ENCODE data around the gene TTC17.
"Not testable (repeated sequence)": the region's sequence is repeated elsewhere in the genome, so short reads cannot be mapped to it uniquely, and the experiment has no call there.

Gene TTC17

DNA sequence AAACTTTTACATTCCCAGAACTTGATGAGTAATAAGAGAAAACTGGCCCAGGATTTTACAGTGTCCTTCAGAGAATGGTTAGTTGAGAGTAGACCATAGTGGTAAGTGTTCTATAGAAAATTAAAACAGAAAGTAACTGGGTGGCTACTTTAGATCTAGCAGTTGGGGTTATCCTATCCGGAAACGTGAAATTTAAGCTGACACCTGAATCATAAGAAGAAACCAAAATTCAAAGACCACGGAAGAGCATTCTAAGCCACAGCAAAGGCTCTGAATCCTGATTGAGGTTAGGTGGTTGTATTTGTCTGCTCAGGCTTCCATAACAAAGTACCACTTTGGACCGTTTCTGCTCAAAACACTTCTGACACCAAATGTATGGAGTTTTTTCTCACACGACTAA is 34.0 kb downstream of the TTC17 start:
- DNase-seq (ENCODE audit: low read depth), result no peak

DNA sequence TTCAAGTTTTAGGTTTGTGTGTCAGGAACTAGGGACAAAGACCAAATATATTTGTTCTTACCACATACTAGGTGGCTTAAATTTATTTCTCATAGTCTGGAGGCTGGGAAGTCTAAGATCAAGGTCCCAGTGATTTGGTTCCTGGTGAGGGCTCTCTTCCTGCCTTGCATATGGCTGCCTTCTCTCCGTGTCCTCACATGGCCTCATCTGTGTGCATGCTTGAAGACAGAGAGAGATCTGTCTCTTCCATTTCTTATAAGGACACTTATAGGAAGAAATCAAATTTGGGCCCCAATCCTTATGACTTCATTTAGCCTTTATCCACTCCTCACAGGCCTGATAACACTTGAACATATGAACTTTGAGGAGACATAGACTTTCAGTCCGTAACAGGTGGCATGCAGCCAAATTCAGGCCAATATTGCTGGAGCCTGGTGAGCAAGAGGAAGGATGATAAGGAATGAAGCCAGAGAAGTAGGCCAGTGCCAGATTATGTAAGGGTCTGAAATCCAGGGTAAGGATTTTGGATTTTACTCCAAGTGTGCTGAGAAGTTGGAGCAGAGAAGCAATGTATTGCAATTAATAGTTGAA is 35.1 kb downstream of the TTC17 start:
- no peak for DNase-seq (ENCODE audit: low read depth)

DNA sequence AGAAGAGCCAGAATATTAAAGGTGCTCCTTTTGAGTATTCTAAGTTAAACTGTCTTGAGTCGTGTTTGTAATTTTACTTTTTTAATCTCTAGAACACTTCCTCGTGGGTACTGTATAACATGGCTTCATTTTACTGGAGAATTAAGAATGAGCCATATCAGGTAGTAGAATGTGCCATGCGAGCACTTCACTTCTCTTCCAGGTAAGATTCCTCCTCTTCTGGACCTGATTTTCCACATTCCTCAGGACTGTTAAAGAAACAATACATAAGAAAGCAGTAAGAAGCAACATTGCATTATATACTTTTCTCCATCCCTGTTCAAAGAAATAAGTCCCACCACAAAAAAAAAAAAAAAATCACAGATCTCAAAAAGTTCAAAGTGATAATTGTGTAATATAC is 37.9 kb downstream of the TTC17 start:
- no peak for DNase-seq (ENCODE audit: low read depth)

DNA sequence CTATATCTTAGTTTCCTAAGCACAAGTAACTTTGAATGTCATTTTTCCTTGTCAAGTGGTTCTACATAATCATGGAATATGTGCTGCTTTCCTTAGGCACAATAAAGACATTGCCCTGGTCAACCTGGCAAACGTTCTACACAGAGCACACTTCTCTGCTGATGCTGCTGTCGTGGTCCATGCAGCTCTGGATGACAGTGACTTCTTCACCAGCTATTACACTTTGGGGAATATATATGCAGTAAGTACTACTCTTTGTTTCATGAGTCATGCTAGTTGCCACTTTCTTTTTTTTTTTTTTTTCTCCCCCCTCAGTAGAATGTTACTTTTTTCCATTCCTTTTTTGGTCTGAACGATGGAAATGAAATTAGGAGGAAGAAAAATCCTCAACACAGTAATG is 38.5 kb downstream of the TTC17 start:
- DNase-seq (ENCODE audit: low read depth), result no peak

DNA sequence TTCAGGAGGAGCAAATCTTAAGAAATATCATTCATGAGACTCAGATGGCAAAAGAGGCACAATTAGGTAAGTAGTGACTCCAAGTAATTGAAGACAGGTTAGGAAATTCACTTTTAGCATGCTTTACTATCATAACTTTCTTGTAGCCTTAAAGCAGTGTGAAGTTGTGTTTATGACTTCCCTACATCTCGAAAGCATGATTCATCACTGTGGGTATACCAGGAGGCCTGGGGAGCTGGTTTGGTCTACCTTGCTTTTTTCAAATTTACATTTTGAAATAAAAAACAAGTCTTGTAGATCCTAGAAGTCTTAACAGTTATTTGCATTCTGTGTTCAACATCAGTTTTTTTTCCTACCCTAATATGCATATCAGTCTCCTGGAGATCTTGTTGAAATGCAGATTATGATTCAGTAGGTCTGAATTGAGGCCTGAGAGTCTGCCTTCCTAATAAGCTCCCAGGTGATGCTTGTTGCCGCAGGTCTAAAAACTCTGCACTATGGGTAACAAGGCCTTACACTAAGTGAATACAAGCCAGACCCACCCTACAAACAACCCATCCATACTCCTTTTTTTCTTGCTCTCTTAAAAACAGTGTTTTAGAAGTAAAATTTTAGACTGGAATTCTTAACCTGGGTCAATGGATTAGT is 41.4 kb downstream of the TTC17 start:
- no peak for DNase-seq (ENCODE audit: low read depth)

DNA sequence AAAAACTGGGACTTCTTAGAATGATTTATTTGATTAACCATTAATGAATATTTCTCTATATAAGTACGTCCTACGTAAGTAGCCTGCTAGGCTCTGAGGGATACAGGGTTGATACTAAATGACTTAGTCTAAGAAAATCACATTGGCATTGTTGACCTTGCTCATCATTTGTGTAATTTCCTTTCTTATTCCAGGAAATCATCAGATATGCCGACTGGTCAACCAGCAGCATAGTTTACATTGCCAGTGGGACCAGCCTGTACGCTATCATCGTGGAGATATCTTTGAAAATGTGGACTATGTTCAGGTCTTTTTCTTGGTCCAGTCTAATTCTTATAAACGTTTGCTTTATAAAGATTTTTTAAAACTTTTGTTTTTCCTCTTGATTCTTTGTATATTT is 42.5 kb downstream of the TTC17 start:
- DNase-seq (ENCODE audit: low read depth), result no peak

DNA sequence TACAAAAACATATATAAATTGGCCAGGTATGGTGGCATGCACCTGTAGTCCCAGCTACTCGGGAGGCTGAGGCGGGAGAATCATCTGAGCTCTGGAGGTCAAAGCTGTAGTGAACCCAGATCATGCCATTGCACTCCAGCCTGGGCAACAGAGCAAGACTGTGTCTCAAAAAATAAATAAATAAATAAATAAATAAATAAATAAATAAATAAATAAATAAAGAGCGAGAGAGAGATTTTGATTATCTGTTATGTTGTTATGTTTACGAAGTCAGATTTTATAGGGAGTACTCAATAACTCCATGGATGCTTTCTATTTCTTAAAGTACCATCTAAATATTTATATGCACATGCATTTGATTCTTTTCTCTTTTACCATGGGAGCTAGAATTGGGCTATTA is 43.1 kb downstream of the TTC17 start:
- not testable (repeated sequence) for DNase-seq (ENCODE audit: low read depth)

DNA sequence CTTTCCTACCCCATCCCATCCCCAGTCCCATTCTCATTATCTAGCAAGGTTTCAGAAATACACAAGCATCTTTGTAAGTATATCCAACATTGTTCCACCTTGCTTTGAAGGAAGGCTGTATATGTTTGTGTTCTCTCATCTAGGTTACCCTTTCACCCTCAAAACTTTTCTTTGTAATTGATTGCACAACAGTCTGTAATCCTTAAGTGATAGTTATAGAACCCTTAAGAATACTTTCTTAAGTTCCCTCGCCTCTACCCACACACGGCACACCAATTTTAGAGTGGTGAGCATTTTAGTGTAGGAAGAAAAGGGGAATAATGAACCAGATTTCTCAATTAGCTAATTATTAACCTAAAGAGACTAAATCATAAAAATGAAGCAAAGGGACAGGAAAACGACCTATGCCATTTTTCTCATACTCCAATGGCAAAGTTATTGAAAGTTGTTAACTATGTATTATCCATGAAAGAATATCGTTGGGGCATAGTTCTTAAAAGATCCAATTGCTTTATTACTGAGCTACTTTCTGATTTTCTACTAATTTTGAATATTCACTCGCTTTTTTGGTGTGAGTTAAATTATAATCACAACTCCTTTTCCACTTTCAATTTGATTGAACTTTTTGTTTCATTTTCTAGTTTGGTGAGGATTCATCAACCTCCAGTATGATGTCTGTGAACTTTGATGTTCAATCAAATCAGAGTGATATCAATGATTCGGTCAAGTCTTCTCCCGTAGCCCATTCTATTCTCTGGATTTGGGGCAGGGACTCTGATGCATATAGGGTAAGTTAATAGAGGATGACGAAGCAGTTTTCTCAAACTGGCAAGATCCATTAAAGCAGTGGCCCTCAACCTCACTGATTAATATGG is 44.9 kb downstream of the TTC17 start:
- DNase-seq (ENCODE audit: low read depth), result no peak

DNA sequence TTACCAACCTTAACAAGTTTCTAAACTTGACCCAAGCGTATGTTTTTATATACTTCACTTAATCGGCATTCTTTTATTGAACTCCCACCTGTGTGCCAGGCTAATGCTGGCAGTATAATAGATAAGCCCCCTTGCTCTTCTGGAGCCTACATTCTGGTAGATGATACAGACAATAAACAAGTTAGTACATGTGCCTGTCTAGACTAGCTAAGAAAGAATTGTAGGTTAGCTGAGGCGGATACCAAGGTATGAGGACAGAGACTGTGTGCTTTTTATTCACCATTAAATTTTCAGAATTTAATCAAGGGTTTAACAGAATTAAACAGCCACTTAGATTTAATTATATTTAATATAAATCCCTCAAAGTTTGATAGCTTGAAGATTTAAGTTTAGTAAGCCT is 45.7 kb downstream of the TTC17 start:
- DNase-seq (ENCODE audit: low read depth), result no peak

DNA sequence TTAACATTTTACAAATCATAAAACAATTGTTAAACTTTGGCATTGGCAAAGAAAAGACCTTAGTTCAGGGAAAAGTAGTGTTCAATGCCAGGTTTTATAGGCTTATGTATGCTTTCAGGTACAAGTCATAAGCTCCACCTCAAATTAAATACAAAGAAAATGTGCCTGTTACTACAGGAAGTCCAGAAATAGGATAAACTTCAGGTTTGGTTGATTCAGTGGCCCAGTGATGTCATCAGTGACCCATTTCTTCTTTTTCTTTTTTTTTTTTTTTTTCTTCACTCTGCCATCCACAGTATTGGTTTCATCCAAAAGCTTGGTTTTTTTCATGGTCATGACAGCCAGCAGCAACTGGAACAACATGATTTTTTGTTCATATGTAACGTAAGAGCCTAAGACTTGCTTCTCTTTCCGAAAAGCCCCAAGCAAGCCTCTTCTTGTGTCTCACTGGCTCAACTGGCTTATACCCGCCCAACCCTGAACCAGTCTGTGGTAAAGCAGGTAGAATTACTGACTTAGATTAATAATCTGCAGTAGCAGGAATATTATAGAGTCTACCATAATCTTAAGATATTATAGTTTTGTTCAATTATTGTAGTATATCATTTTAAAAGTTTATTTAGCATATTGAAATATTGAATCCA is 46.2 kb downstream of the TTC17 start:
- no peak for DNase-seq (ENCODE audit: low read depth)

DNA sequence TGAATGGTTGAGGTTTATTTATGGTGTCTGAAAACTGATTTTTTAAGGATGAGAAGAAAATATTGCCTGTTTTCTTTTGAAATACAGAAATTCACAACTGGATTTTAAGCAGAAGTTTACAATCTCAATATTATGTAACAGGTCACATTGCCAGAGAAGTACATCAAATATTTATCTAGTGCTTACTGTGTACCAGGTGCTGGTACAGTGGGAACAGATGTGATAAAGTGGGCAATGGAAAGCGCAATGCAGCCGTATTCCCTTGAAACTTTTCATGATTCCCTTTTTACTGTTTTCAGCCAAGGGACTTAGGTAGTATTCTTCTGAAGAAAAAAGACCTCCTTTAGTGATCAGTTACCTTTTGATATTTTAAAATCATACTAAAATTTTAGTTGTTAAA is 49.6 kb downstream of the TTC17 start:
- no peak for DNase-seq (ENCODE audit: low read depth)

DNA sequence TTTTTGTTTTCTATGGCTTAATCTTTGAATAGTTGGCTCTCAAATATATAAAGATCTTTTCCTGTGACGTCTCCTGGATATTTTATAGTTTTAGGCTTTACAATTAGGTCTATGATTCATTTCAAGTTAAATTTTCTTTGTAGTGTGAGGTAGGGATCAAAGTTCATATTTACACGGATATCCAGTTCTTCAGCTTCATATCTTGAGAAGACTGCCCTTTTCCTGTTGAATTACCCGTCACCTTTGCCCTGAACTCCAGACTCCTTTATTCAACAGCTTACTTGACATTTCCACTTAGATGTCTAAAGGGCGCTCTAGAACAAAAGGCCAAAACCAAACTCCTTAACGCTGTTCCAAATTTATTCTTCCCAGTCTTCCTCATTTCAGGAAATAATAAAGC is 51.7 kb downstream of the TTC17 start:
- no peak for DNase-seq (ENCODE audit: low read depth)

DNA sequence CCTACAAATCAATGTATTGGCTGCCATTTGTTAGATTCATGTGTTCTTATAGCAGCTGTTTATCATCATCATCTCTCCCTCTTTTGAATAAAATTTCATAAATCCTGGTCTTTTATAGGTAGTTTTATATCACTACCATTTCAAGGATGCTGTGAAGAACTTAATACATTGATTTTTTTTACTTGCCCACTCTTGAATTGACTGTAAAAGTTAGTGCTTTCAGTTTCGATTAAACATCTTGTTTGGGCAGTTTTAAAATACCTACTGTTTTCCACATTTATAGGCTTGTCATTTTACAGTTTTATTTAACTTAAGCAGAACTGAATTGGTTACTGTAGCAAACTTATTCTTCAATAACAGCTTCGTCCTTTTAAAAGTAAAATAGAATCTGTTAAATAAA is 59.5 kb downstream of the TTC17 start:
- no peak for DNase-seq (ENCODE audit: low read depth)

DNA sequence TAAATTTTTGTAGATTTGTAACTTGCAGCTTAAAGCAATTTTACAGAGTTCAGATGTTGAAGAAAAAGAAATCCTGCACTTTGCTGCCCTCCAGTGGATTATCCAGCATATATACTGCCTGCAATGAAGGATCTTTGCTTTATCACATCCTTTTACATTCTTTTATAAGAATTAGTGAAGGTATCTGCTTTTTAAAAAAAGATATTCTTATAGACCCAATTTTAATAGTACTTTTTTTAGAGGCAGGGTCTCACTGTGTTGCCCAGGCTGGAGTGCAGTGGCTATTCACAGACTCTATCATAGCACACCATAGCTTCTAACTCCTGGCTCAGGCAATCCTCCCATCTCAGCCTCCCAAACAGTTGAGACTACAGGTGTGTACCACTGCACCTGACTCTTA is 60.7 kb downstream of the TTC17 start:
- DNase-seq (ENCODE audit: low read depth), result peak; percentile 10

DNA sequence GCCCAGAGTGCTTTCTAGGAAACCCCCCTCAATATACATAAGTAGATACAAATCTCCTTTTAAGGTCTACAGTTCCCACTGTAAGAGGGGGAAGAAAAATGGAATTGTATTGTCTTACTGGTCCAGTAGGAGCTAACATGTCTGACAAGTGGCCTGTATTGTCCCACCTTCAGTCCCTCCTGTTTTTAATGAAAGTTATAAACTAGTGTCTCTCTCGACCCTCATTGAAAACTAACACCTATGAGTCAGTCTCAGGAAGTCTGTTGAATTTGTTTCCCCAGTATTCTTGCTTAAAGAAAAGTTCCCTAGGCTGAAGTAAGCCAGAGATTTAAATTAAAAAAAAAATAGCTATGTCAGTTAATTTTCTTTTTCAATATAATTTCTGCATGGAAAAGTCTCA is 69.3 kb downstream of the TTC17 start:
- DNase-seq (ENCODE audit: low read depth), result no peak

DNA sequence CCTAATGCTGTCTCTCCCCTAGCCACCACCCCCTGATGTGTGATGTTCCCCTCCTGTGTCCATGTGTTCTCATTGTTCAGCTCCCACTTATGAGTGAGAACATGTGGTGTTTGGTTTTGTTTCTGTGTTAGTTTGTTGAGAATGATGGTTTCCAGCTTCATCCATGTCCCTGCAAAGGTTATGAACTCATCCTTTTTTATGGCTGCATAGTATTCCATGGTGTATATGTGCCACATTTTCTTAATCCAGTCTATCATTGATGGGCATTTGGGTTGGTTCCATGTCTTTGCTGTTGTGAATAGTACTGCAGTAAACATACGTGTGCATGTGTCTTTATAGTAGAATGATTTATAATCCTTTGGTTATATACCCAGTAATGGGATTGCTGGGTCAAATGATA is 72.2 kb downstream of the TTC17 start:
- DNase-seq (ENCODE audit: low read depth), result not testable (repeated sequence)

DNA sequence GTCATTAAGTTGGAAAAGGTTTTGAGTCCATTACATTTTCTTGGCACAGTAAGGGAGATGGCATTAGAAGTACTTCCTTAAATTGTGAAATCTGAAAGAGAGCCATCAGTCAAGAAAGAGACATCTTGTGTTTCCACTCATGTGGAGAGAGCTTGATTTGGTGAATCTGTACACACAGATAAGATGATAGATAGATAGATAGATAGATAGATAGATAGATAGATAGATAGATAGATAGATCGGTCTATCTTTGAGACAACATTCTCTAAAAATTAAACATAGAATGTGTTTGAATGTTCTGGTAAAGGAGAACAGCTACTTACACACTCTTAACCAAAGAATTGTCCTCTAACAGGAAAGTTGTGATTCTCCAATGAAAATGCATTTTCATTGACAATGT is 76.2 kb downstream of the TTC17 start:
- no peak for DNase-seq (ENCODE audit: low read depth)

DNA sequence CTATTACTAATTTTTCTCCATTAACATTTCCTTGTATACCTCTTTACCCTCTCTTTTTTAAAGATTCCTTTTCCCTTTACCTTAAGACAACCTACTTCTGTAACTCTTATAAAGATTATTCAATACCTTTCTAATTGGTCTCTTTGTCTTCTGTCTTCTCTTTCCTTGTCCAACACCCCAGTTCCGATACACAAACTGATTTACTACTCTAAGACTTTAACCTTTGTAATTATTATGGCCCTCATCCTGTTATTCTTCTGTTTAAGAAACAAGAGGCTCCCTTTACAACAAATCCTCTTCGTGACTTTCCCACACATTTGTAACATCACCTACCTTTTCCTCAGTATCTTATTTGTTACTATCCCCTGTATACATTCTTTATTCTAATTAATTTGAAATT is 81.8 kb downstream of the TTC17 start:
- DNase-seq (ENCODE audit: low read depth), result no peak

DNA sequence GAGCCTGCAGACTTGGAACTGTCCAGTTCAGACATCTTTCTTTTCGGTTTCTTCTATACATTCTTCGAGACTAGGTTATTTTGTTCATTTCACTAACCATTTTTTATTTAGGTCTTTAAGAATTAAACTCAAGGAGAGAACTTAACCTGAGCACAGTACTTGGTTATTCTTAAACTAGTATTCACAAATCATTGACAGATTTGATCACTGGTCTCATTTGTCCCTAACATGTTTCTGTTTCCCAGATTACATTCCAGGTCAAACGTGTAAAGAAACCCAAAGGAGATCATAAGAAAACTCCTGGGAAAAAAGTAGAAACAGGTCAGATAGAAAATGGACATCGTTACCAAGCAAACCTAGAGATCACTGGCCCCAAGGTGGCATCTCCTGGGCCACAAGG is 85.1 kb downstream of the TTC17 start:
- DNase-seq (ENCODE audit: low read depth), result no peak

DNA sequence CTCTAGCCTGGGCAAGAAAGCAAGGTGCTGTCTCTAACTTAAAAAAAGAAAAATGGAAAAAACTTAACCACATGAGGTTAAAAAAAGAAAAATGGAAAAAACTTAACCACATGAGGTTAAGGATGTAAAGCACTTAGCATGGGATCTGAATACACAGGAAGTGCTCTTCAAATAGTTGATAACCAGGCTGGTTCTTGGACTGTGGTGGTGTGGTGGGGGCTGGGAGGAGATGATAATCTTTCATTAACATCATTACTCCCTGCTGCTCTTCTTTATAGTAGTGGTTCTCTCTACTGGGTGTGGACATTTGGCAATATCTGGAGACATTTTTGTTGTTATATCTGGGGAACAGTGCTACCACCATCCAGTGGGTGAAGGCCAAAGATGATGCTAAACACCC is 88.4 kb downstream of the TTC17 start:
- no peak for DNase-seq (ENCODE audit: low read depth)

DNA sequence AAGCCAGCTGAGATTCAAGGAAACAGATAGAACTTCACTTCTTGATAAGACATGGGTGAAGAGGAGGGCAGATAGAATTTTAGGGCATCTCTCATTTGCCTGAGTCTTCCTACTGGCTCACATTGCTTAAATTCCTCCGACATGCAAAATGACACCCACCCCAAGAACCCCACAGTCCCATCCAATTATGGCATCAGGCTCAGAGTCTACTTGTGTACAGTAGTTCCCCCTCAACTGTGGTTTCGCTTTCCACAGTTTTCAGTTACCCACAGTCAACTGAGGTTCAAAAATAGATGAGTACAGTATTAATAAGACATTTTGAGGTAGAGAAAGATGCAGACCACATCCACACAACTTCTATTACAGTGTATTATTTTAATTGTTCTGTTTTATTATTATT is 99.8 kb downstream of the TTC17 start:
- no peak for DNase-seq (ENCODE audit: low read depth)

DNA sequence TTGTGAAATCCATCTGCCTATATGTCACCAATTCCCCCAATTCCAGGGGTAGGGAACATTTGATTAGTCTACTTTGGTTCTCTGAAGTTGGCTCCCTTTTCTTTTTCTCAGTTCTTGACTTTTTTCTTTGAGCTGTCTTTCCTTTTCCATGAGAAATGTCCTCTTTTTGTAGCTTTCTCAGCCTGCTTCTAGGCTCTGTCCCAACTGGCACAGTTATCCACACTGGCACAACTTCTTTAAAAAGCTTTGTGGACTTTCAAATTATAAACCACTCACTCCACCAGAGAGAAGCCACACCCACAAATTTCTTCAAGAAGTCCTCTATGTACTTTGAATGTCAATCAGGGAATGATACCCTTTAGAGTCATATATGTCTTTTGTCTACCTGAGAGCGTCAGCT is 100.5 kb downstream of the TTC17 start:
- no peak for DNase-seq (ENCODE audit: low read depth)

DNA sequence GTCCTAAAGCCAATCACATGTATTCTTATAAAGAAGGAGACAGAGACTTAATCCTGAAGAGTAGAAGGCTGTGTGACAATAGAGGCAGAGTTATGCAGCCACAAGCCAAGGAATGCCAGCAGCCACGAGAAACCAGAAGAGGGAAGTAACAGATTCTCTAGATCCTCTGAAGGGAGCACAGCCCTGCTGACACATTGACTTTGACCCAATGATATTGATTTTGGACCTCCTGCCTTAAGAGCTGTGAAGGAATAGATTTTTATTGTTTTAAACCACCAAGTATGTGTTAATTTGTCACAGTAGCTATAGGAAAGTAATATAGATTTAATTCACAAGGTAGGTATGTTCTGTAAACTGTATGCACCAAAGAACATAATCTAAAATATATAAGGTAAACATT is 103.6 kb downstream of the TTC17 start:
- DNase-seq (ENCODE audit: low read depth), result no peak

Measured in stromal cell of bone marrow (primary cell).